Measurements from ENCODE around the gene TUBAL3.
"Not testable (repeated sequence)": the region's sequence is repeated elsewhere in the genome, so short reads cannot be mapped to it uniquely, and the experiment has no call there.

The TUBAL3 gene

GRCh38 chr10:5424751-5425150 is 20.1 kb upstream of the TUBAL3 start:
- DNase-seq: no peak

DNA sequence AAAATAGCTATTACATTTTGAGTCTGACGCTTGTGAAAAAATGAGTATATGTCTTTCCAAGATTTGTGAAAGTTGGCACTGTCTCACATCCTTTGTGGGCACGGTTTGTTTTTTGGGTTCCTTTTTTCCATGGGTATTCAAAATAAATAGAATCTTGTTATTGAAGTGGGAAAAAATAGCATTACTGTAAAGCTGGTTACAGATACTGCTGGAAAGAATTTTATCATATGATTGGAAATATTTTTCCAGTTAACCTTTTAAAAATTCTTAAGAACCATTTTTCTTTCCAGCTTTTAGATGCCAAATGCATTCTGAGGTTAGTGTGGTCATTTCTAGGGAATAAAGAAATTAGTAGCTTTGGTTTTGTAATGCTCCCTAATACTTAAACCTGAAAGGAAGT is 19.1 kb upstream of the TUBAL3 start:
- no peak for DNase-seq

DNA sequence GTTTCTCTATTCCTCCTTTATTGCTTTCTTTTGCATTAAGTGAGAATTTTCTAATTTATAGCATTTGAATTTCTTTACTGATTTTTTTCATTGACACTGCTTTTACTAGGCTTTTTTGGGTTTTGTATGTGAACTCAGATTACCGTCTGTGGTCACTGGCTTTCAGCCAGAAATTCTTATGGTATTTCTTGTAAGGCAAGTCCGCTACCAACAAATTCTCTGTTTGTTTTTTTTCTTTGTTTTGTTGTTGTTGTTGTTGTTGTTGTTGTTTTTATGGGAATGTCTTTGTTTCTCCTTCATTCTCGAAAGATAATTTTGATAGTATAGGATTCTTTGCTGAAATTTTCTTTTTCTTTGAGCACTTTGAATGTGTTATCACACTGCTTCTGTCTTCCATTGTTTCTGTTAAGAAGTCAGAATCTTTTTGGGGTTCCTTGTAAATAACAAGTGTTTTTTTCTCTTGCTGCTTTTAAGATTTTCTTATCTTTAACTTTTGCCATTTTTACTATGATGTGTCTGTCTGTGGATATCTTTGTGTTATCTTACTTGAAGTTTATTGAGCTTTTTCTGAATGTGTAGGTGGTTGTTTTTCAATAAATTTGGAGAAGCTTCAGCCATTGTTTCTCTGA is 15.0 kb upstream of the TUBAL3 start:
- DNase-seq: no peak

GRCh38 chr10:5418584-5418983 is 14.0 kb upstream of the TUBAL3 start:
- no peak for DNase-seq

DNA sequence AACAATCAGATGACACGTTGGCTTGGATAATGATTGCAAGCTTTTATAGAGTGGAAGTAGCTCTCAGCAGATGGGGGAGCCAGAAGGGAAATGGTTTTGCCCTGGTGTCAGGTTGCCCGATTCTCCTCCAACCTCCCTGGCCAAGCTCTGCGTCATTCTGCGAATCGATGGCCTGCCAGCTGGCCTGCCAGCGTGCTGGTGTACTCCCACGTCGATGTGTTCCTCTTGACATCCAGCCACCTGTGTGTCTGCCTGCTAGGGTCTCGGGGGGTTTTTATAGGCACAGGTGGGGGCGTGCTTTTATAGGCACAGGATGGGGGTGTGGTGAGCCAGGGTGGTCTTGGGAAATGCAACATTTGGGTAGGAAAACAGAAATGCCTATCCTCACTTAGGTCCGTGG is 12.4 kb upstream of the TUBAL3 start:
- DNase-seq: no peak

DNA sequence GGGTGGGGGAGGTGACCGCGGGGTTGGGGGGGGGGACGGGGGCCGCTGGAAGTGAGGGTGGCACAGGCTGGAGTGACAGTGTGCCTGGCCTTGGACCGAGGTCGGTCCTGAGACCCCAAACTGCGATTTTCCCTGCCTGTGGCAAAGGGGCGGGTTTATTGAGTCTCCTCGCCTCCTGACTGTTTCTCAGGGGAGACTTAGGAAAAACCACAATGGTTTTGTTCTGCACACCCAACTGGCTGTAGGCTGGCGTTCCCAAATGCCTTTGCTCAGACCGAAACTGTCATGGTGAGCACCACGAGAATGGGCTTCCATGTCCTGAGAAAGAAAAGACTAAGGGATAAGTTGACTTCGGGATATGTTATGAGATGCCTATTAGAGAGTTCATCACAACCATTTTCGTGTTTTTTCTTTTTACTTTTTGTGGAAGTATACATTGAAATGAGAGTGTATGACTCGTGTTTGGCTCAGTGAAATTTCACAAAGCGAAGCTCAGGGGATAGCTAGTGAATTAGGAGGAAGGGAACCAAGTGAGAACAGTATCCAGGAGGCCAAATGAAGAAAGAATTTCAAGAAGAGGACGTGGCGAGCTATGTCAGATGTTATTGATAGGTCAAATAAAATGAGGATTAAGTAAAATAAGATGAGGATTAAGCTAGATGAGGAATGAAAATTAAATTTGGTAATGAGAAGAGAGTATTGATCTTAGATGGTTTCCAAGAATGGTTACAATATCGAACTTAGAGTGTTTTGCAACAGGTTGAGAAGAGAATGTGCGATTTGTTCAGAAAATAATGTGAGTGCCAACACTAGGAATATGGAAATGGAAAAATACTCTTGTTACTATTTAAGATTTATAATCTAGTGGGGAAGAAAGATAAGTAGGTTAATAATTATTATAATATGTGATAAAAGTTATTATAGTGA is 8.6 kb upstream of the TUBAL3 start:
- DNase-seq: peak in 5 of 51 donors; percentile 23 to 57 (median 32)

DNA sequence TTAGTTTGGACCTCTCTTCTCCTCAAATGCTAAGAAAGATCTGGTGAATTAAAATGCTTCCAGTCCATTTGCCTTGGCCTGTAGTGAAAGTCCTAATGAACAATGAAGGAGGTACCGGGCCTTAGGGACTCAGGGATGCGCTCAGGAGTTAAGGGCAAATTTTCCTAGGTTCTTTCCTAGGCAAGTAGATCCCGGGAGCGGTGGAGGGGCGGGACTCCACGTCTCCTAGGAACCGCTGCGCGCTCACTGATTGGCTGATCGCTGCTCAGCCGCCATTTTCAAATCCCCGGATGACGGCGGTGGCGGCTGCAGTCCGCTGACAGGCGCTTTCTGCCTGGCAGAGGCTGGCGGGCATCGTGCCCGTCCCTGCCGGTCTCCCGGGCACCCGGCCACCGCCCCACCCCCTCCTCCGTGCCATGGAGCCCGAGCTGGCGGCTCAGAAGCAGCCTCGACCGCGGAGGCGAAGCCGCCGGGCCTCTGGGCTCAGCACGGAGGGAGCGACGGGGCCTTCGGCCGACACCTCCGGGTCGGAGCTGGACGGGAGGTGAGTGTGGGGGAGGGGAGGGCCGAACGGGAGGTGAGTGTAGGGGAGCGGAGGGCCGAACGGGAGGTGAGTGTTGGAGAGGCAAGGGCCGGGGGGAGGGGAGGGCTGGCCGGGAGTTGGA is 7.8 kb upstream of the TUBAL3 start, which contains the start of gene NET1:
TSS of gene NET1 (plus strand) at position 281 of the 665 bp plus-strand sequence. CDS start at position 417, 136 bp downstream.
- DNase-seq: peak; percentile 50 to 96 (median 89)

GRCh38 chr10:5411941-5412276 is 7.3 kb upstream of the TUBAL3 start:
- no peak for DNase-seq

- not testable (repeated sequence) for DNase-seq
Observed at GRCh38 chr10:5410787-5411186, 6.2 kb upstream of the TUBAL3 start.

DNA sequence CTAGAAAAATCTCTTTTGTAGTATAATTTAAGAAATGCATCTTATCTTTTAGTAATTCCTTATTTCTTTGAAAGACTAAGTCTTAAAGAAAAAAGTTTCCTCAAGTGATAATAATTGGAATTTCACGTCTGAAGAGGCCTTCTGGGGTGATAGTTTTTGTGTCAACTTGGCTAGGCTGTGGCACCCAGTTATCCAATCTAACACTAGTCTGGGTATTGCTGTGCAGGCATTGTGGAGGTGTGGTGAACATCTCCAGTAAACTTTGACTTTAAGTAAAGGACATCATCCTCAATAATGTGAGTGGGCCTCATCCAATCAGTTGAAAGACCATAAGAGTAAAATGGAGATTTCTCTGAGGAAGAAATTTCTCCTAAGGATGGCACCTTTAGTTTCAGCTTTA is 2.3 kb upstream of the TUBAL3 start:
- no peak for DNase-seq

DNA sequence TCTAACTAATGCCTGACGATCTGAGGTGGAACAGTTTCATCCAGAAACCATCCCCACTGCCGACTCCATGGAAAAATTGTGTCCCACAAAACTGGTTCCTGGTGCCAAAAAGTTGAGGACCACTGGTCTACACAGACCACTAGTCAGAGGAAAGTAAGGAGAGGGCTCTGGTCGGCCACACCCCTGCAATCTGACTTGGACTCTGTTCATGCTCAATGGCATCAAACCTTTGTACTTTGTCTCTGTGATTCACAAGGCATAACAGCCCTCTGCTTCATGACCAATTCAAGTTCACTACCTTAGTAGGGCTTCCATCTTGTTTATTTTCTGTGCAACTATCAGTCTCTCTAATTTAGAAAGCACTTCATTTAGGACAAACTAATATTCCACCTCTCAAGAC is 1.8 kb downstream of the TUBAL3 start:
- DNase-seq: no peak

DNA sequence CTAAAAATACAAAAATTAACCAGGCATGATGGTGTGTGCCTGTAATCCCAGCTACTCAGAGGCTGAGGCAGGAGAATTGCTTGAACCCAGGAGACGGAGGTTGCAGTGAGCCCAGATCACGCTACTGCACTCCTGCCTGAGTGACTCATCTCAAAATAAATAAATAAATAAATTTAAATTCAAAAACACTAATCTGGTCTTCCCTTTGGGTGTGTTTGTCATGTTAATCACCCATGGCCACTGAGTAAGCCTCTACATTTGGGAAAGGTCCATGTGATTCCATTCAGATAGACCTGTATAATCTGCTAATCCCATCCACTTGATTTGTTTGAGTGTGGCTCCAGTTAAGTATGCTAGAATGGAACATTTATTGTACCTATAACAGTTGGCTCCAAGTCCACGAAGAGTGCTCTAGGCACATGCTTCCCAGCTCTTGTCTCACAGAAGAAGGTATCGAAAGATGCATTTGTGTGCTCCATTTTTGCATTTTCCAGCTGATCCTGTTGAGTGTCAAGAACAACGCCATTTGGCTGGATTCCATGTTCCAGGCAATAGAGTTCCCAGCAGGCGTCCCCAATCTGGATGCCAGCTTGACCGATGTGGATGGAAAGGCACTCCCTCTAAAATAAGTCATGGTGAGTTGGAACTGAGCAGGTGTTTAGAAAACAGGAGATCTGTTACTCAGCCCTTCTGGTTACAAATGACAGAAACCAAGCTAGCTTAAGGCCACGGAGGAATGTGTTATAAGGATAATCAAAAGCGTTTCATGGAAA is 4.0 kb downstream of the TUBAL3 start:
- no peak for DNase-seq

DNA sequence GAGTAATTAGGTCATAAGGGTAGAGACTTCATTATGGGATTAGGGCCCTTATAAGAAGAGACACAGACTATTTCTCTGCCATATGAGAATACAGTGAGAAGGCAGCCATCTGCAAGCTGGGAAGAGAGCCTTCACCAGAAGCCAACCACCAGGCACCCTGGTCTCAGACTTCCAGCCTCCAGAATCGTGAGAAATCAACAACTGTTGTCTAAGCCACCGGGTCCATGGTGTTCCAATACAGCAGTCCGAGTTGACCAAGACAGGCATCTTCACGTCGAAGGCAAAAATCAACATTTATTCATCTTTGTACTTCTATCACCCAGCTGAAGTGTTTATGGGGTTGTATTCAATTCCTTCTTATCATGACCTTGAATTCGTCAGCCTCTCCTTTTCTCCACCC is 5.3 kb downstream of the TUBAL3 start:
- no peak for DNase-seq

- DNase-seq: peak in 31 of 51 donors; percentile 2 to 83 (median 51)
Observed at GRCh38 chr10:5396556-5397300, 7.9 kb downstream of the TUBAL3 start.

DNA sequence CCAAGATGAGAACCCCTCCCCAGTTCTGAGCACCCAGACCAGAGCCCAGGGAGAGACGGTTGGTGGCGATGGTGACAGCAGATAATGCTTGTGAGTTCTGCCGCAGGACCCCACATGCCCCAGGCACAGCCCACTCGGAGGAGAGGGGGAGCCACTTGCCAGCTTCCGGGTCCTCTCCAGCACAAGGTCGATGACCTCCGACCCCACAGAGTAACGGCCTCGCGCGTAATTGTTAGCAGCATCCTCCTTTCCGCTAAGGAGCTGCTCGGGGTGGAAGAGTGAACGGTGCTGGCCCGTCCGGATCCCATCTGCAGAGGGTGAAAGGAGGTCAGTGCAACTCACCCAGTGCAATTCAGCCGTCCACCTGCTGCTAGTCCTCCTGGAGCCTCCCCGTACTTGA is 9.5 kb downstream of the TUBAL3 start:
- DNase-seq: no peak

DNA sequence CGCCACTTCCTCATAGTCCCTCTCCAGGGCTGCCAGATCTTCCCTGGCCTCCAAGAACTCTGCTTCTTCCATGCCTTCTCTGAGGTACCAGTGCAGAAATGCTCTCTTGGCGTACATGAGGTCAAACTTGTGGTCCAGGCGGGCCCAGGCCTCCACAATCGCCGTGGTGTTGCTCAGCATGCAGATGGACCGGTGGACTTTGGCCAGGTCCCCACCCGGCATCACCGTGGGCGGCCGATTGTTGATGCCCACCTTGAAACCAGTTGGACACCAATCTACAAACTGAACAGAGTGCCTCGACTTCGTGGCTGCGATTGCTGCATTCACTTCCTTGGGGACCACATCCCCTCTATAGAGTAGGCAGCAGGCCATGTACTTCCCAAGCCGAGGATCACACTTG is 11.1 kb downstream of the TUBAL3 start:
- no peak for DNase-seq

GRCh38 chr10:5391790-5392189 is 12.8 kb downstream of the TUBAL3 start:
- peak in 2 of 51 donors; percentile 3 to 12 for DNase-seq

GRCh38 chr10:5390607-5391205 is 13.9 kb downstream of the TUBAL3 start:
- DNase-seq: no peak

- DNase-seq: no peak
Observed at GRCh38 chr10:5387169-5387568, 17.5 kb downstream of the TUBAL3 start.

DNA sequence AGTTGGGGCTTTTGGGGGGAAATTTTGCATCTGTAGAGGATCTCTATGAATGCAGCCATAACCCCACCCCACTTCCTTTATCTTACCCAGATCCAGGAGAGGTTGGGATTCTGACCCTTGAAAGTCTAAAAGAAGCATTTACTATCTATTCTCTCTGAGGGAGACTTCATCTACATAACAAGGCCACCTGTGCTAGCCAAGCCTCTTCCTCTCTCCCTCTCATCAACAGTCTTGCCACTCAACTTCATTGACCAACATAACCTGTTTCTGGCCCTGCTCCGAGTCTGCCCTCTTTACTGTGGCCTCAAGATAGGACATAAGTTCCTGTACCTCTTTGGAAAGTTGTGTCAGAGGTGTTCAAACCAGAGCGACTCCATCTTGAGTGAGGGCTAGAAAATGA is 19.4 kb downstream of the TUBAL3 start:
- DNase-seq: no peak
